ENCODE results near the gene NLK. TPM values are rescaled to one million over a fixed set of nuclear protein-coding genes. Genes with fewer than 3 reads are reported as not detected.

Gene NLK
- total and polyA plus RNA-seq, 2 of the 4 experiments (the other 2 are of a cell fraction): 15.3 to 23.3 TPM

- Histone ChIP-seq H3K36me3 (ENCODE audit: control insufficient read depth, insufficient read depth, low read length) (no peaks in the 10 kb centered on the region), H2AK9ac (replicated peaks; ENCODE audit: low read depth, low read length, poor library complexity) (no peak overlapping the region), H2AK5ac (ENCODE audit: low read depth, low read length) (no peak overlapping the region), H4K8ac (ENCODE audit: low read depth in 2 of 2, low read length in 2 of 2) (no peak overlapping the region), H3K23ac (ENCODE audit: low read depth, low read length) (no peak overlapping the region), H3K14ac (replicated peaks; ENCODE audit: low read depth, low read length) (no peak overlapping the region), H2BK120ac (ENCODE audit: low read depth, low read length) (no peak overlapping the region), H3K9me1 (ENCODE audit: insufficient read depth, low read length) (no peaks in the 10 kb centered on the region), H3K27me3 (ENCODE audit: control insufficient read depth, insufficient read depth, low read length) (no peaks in the 10 kb centered on the region), H3K4me1 (ENCODE audit: control insufficient read depth, insufficient read depth, low read length) (0 out of 2 replicates have a peak, but pooled peaks cover 2% of the 10 kb centered on the region), H3K4me3 (ENCODE audit: insufficient read depth, low read depth, low read length) (no peak overlapping the region), H3K18ac (ENCODE audit: low read depth, low read length) (no peak overlapping the region), H3K56ac (ENCODE audit: extremely low read depth, insufficient read depth, low read length) (no peak overlapping the region), H3K27ac (ENCODE audit: insufficient read depth, low read length) (no peak overlapping the region), H4K20me1 (ENCODE audit: insufficient read depth, low read length) (peaks cover 4% of the 10 kb centered on the region; the same call in 1 of the 2 replicates), H3K79me1 (ENCODE audit: low read depth in 1 of 2, low read length in 2 of 2) (peaks cover 7 to 22% of the 10 kb centered on the region in 2 experiments; a peak in 3 of 4 replicates), H2BK15ac (ENCODE audit: low read depth, low read length) (no peak overlapping the region), H2BK5ac (ENCODE audit: low read depth, low read length, poor library complexity, severe bottlenecking) (no peak overlapping the region), H3K4ac (ENCODE audit: low read depth, low read length) (no peak overlapping the region), H3K4me2 (ENCODE audit: low read depth, low read length) (no peak overlapping the region), H2BK20ac (ENCODE audit: low read depth, low read length) (no peak overlapping the region), H4K5ac (ENCODE audit: low read depth, low read length) (no peak overlapping the region), H3K9ac (ENCODE audit: low read depth, low read length) (no peak overlapping the region), H3K9me3 (ENCODE audit: control insufficient read depth, insufficient read depth, low read length) (no peaks in the 10 kb centered on the region), H4K91ac (ENCODE audit: insufficient read depth, low read depth, low read length) (no peak overlapping the region), H2AFZ (replicated peaks; ENCODE audit: low read length, poor library complexity) (no peak overlapping the region)
- CTCF ChIA-PET: interaction anchor here (2.0 kb wide), 1 partner anchor 13 kb away, joined by 5 read pairs; no protein-coding TSS in a partner anchor
- WGBS, 2 experiments (ENCODE audit: extremely low coverage in 2 of 2, insufficient read length in 1 of 2): no CpG with 5 or more reads among the region's 1 CpG
- no peak for DNase-seq
- TF ChIP-seq, protein P1, sequence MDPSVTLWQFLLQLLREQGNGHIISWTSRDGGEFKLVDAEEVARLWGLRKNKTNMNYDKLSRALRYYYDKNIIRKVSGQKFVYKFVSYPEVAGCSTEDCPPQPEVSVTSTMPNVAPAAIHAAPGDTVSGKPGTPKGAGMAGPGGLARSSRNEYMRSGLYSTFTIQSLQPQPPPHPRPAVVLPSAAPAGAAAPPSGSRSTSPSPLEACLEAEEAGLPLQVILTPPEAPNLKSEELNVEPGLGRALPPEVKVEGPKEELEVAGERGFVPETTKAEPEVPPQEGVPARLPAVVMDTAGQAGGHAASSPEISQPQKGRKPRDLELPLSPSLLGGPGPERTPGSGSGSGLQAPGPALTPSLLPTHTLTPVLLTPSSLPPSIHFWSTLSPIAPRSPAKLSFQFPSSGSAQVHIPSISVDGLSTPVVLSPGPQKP (IDR thresholded peaks at IDR 0.05; ENCODE audit: borderline replicate concordance, low read depth, low read length): no peak
- TF ChIP-seq CEBPB (IDR thresholded peaks at IDR 0.05; ENCODE audit: low read depth, low read length) (no peak), RAD21 (IDR thresholded peaks at IDR 0.05; ENCODE audit: low read length) (no peak), CHD1 (IDR thresholded peaks at IDR 0.05; ENCODE audit: low read depth, low read length) (no peak), MAFK (IDR thresholded peaks at IDR 0.05; ENCODE audit: low read depth, low read length) (no peak), FOS (IDR thresholded peaks at IDR 0.05; ENCODE audit: low read depth, low read length) (no peak), RFX5 (IDR thresholded peaks at IDR 0.05; ENCODE audit: low read depth, low read length) (no peak), RCOR1 (IDR thresholded peaks at IDR 0.05; ENCODE audit: insufficient replicate concordance, low read length) (no peak), NFE2L2 (IDR thresholded peaks at IDR 0.05; ENCODE audit: low read depth, low read length) (no peak), MXI1 (IDR thresholded peaks at IDR 0.05; ENCODE audit: borderline replicate concordance, low read depth, low read length) (no peak), MAZ (IDR thresholded peaks at IDR 0.05; ENCODE audit: borderline replicate concordance, low read depth, low read length) (no peak), POLR2A (IDR thresholded peaks at IDR 0.05; ENCODE audit: low read depth, low read length) (no peak), SMC3 (IDR thresholded peaks at IDR 0.05; ENCODE audit: low read depth, low read length) (no peak), BHLHE40 (IDR thresholded peaks at IDR 0.05; ENCODE audit: low read depth, low read length) (no peak), USF2 (IDR thresholded peaks at IDR 0.05; ENCODE audit: low read depth, low read length) (no peak)
- TF ChIP-seq, protein P2, sequence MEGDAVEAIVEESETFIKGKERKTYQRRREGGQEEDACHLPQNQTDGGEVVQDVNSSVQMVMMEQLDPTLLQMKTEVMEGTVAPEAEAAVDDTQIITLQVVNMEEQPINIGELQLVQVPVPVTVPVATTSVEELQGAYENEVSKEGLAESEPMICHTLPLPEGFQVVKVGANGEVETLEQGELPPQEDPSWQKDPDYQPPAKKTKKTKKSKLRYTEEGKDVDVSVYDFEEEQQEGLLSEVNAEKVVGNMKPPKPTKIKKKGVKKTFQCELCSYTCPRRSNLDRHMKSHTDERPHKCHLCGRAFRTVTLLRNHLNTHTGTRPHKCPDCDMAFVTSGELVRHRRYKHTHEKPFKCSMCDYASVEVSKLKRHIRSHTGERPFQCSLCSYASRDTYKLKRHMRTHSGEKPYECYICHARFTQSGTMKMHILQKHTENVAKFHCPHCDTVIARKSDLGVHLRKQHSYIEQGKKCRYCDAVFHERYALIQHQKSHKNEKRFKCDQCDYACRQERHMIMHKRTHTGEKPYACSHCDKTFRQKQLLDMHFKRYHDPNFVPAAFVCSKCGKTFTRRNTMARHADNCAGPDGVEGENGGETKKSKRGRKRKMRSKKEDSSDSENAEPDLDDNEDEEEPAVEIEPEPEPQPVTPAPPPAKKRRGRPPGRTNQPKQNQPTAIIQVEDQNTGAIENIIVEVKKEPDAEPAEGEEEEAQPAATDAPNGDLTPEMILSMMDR (conservative IDR thresholded peaks at IDR 0.05; ENCODE audit: low read depth, low read length): no peak
- intact Hi-C loops (cut with micrococcal nuclease): no loop called here
- dilution Hi-C loops (cut with HindIII; ENCODE audit: low sequenced_read_pairs, unreplicated experiment): no loop called here
- BruUV-seq (replicated peaks): no TSS peak
- POLR2A ChIA-PET (ENCODE audit: unreplicated experiment): no interaction called here
- in situ Hi-C loops (cut with MboI; ENCODE audit: low sequenced_read_pairs): no loop called here
- ATAC-seq (ENCODE audit: low read depth): no peak
Measured at GRCh38 chr17:28105501-28105900, 63.0 kb downstream of the NLK start.

Measured in IMR-90 (cell line).